NCI-H2227 (cell line): Measurements from ENCODE around the gene DNAJC13.

Experiments
- DNase-seq: peaks from one replicate; lab custom pipeline; 2025; ENCODE audit not compliant: unreplicated experiment; lab: John Stamatoyannopoulos, UW

DNAJC13 gene

GRCh38 chr3:132404276-132404675 is 13.0 kb upstream of the DNAJC13 start:
- DNase-seq, result no peak

GRCh38 chr3:132405188-132405587 is 12.1 kb upstream of the DNAJC13 start:
- no peak for DNase-seq

- no peak for DNase-seq
Observed at GRCh38 chr3:132405609-132406299, 11.5 kb upstream of the DNAJC13 start.

GRCh38 chr3:132406587-132406986 is 10.7 kb upstream of the DNAJC13 start:
- no peak for DNase-seq

GRCh38 chr3:132407025-132407424 is 10.3 kb upstream of the DNAJC13 start:
- no peak for DNase-seq

GRCh38 chr3:132414841-132415240 is 2.5 kb upstream of the DNAJC13 start:
- no peak for DNase-seq

- DNase-seq, result no peak
Observed at GRCh38 chr3:132416161-132416560, 1.1 kb upstream of the DNAJC13 start.

GRCh38 chr3:132417695-132418411 is 551 bp downstream of the DNAJC13 start:
- peak; percentile 59 for DNase-seq

- DNase-seq, result no peak
Observed at GRCh38 chr3:132418916-132419315, 1.6 kb downstream of the DNAJC13 start.

- DNase-seq, result no peak
Observed at GRCh38 chr3:132421832-132422231, 4.5 kb downstream of the DNAJC13 start.

- DNase-seq, result no peak
Observed at GRCh38 chr3:132422531-132422930, 5.2 kb downstream of the DNAJC13 start.

- no peak for DNase-seq
Observed at GRCh38 chr3:132432639-132433038, 15.3 kb downstream of the DNAJC13 start.

GRCh38 chr3:132433121-132433520 is 15.8 kb downstream of the DNAJC13 start:
- DNase-seq, result no peak

GRCh38 chr3:132435224-132435910 is 18.1 kb downstream of the DNAJC13 start:
- DNase-seq, result no peak

GRCh38 chr3:132435911-132436425 is 18.7 kb downstream of the DNAJC13 start:
- DNase-seq, result no peak

- DNase-seq, result no peak
Observed at GRCh38 chr3:132443421-132443820, 26.1 kb downstream of the DNAJC13 start.

GRCh38 chr3:132444383-132444782 is 27.1 kb downstream of the DNAJC13 start:
- no peak for DNase-seq

GRCh38 chr3:132445817-132446216 is 28.5 kb downstream of the DNAJC13 start:
- DNase-seq, result no peak

- no peak for DNase-seq
Observed at GRCh38 chr3:132448216-132448961, 31.1 kb downstream of the DNAJC13 start.

- no peak for DNase-seq
Observed at GRCh38 chr3:132456136-132456535, 38.8 kb downstream of the DNAJC13 start.

GRCh38 chr3:132456571-132456970 is 39.3 kb downstream of the DNAJC13 start:
- no peak for DNase-seq
